Measurements from ENCODE around the gene NTN1. TPM values are rescaled to one million over a fixed set of nuclear protein-coding genes. Genes with fewer than 3 reads are reported as not detected.

NTN1 gene
- total and polyA plus RNA-seq, 2 of the 4 experiments (the other 2 are of a cell fraction) = under 0.01 to 0.07 TPM

GRCh38 chr17:9004132-9004960 is 17.0 kb upstream of the NTN1 start:
- intact Hi-C loops (cut with micrococcal nuclease) (no loop called here), dilution Hi-C loops (cut with HindIII; ENCODE audit: low sequenced_read_pairs, unreplicated experiment) (no loop called here), in situ Hi-C loops (cut with MboI; ENCODE audit: low sequenced_read_pairs) (no loop called here)
- Histone ChIP-seq H2BK5ac (ENCODE audit: low read depth, low read length, poor library complexity, severe bottlenecking) (no peak overlapping the region), H3K27ac (ENCODE audit: insufficient read depth, low read length) (no peak overlapping the region), H2BK15ac (ENCODE audit: low read depth, low read length) (no peak overlapping the region), H2BK20ac (ENCODE audit: low read depth, low read length) (no peak overlapping the region), H3K79me1 (ENCODE audit: low read depth in 1 of 2, low read length in 2 of 2) (no peaks in the 10 kb centered on the region), H4K20me1 (ENCODE audit: insufficient read depth, low read length) (no peaks in the 10 kb centered on the region), H3K4ac (ENCODE audit: low read depth, low read length) (no peak overlapping the region), H3K56ac (ENCODE audit: extremely low read depth, insufficient read depth, low read length) (no peak overlapping the region), H3K4me2 (ENCODE audit: low read depth, low read length) (no peak overlapping the region), H4K5ac (ENCODE audit: low read depth, low read length) (no peak overlapping the region), H3K9me3 (ENCODE audit: control insufficient read depth, insufficient read depth, low read length) (no peaks in the 10 kb centered on the region), H2AFZ (replicated peaks; ENCODE audit: low read length, poor library complexity) (no peak overlapping the region), H4K8ac (ENCODE audit: low read depth in 2 of 2, low read length in 2 of 2) (no peak overlapping the region), H3K23ac (ENCODE audit: low read depth, low read length) (no peak overlapping the region), H3K9ac (ENCODE audit: low read depth, low read length) (no peak overlapping the region), H3K4me1 (ENCODE audit: control insufficient read depth, insufficient read depth, low read length) (no peaks in the 10 kb centered on the region), H2AK5ac (ENCODE audit: low read depth, low read length) (no peak overlapping the region), H3K4me3 (ENCODE audit: insufficient read depth, low read depth, low read length) (no peak overlapping the region), H3K18ac (ENCODE audit: low read depth, low read length) (no peak overlapping the region), H2BK120ac (ENCODE audit: low read depth, low read length) (no peak overlapping the region), H2AK9ac (replicated peaks; ENCODE audit: low read depth, low read length, poor library complexity) (no peak overlapping the region), H4K91ac (ENCODE audit: insufficient read depth, low read depth, low read length) (no peak overlapping the region), H3K14ac (replicated peaks; ENCODE audit: low read depth, low read length) (no peak overlapping the region), H3K27me3 (ENCODE audit: control insufficient read depth, insufficient read depth, low read length) (peaks cover 32% of the 10 kb centered on the region), H3K9me1 (ENCODE audit: insufficient read depth, low read length) (no peaks in the 10 kb centered on the region), H3K36me3 (ENCODE audit: control insufficient read depth, insufficient read depth, low read length) (no peaks in the 10 kb centered on the region)
- POLR2A ChIA-PET (ENCODE audit: unreplicated experiment) = no interaction called here
- DNase-seq (no peak), ATAC-seq (ENCODE audit: low read depth) (no peak)
- BruUV-seq (replicated peaks) = no TSS peak
- CTCF ChIA-PET = interaction anchor here (0.6 kb wide), 1 partner anchor 59 kb away, joined by 3 read pairs; no protein-coding TSS in a partner anchor
- 10% methylated on average over 35 of the region's 58 CpGs; no CpG with 5 or more reads in 1 of the 2 experiments for WGBS, 2 experiments (ENCODE audit: extremely low coverage in 2 of 2, insufficient read length in 1 of 2)
- no peak for TF ChIP-seq CTCF (conservative IDR thresholded peaks at IDR 0.05; ENCODE audit: low read depth, low read length)
- no peak for TF ChIP-seq BHLHE40 (IDR thresholded peaks at IDR 0.05; ENCODE audit: low read depth, low read length)
- no peak for TF ChIP-seq SMC3 (IDR thresholded peaks at IDR 0.05; ENCODE audit: low read depth, low read length)
- TF ChIP-seq RCOR1 (IDR thresholded peaks at IDR 0.05; ENCODE audit: insufficient replicate concordance, low read length) = no peak
- no peak for TF ChIP-seq NFE2L2 (IDR thresholded peaks at IDR 0.05; ENCODE audit: low read depth, low read length)
- TF ChIP-seq CEBPB (IDR thresholded peaks at IDR 0.05; ENCODE audit: low read depth, low read length) = no peak
- TF ChIP-seq USF2 (IDR thresholded peaks at IDR 0.05; ENCODE audit: low read depth, low read length) = no peak
- TF ChIP-seq MXI1 (IDR thresholded peaks at IDR 0.05; ENCODE audit: borderline replicate concordance, low read depth, low read length) = no peak
- no peak for TF ChIP-seq FOS (IDR thresholded peaks at IDR 0.05; ENCODE audit: low read depth, low read length)
- TF ChIP-seq CHD1 (IDR thresholded peaks at IDR 0.05; ENCODE audit: low read depth, low read length) = no peak
- TF ChIP-seq MAFK (IDR thresholded peaks at IDR 0.05; ENCODE audit: low read depth, low read length) = no peak
- no peak for TF ChIP-seq RFX5 (IDR thresholded peaks at IDR 0.05; ENCODE audit: low read depth, low read length)
- TF ChIP-seq RAD21 (IDR thresholded peaks at IDR 0.05; ENCODE audit: low read length) = no peak
- TF ChIP-seq POLR2A (IDR thresholded peaks at IDR 0.05; ENCODE audit: low read depth, low read length) = no peak
- TF ChIP-seq MAZ (IDR thresholded peaks at IDR 0.05; ENCODE audit: borderline replicate concordance, low read depth, low read length) = no peak
